IPS DF 6.9 (cell line): ENCODE measurements around the gene HGF.

Experiments used
- DNase-seq: peaks from one replicate; pipeline ENCODE4 v3.0.0-alpha.2; 2013; ENCODE audit warnings: low read depth, low spot score
- H3K27ac ChIP-seq: one replicate; pipeline ENCODE4 v1.5.1; 2013; ENCODE audit warnings: low read length, control low read depth
- H3K27me3 ChIP-seq: 2 replicates; pipeline ENCODE4 v1.6.1; 2013; ENCODE audit warnings: mild to moderate bottlenecking, low read length; ENCODE audit not compliant: control insufficient read depth, insufficient read depth
- H3K36me3 ChIP-seq: 2 replicates; pipeline ENCODE4 v1.6.1; 2013; ENCODE audit warnings: low read length; ENCODE audit not compliant: control insufficient read depth, insufficient read depth
- H3K4me1 ChIP-seq: 2 replicates; pipeline ENCODE4 v1.6.1; 2013; ENCODE audit warnings: low read length; ENCODE audit not compliant: control insufficient read depth, insufficient read depth
- H3K4me3 ChIP-seq: 2 replicates; pipeline ENCODE4 v1.5.1; 2013; ENCODE audit warnings: mild to moderate bottlenecking, low read length
- H3K9me3 ChIP-seq: 2 replicates; pipeline ENCODE4 v1.6.1; 2013; ENCODE audit warnings: low read length, inconsistent platforms; ENCODE audit not compliant: control insufficient read depth, insufficient read depth
- WGBS: extraction: QIAGEN DNeasy Blood & Tissue Kit; methylation state at CpG from one replicate; pipeline ENCODE4 v1.1.7; 2013; ENCODE audit warnings: mixed read lengths, missing lambda C conversion rate; ENCODE audit not compliant: insufficient read length, insufficient coverage; 5-methylcytosine and 5-hydroxymethylcytosine counted together

Gene HGF

GRCh38 chr7:81665236-81665635 lies 104.6 kb downstream of the HGF start:
- no CpG with 5 or more reads among the region's 3 CpGs for WGBS
- no peak for DNase-seq

GRCh38 chr7:81664304-81664703 lies 105.5 kb downstream of the HGF start:
- Histone ChIP-seq H3K4me1 (no peaks in the 10 kb centered on the region; the same call in 1 of the 2 replicates), H3K27me3 (no peaks in the 10 kb centered on the region), H3K9me3 (no peaks in the 10 kb centered on the region), H3K27ac (no peak overlapping the region), H3K36me3 (no peaks in the 10 kb centered on the region), H3K4me3 (no peak overlapping the region)
- WGBS: no CpG with 5 or more reads among the region's 3 CpGs
- no peak for DNase-seq

More at GRCh38 chr7:81665236-81665635, 104.6 kb downstream of the HGF start:
- no peak overlapping the region for H3K4me3 ChIP-seq
- H3K27me3 ChIP-seq: no peaks in the 10 kb centered on the region
- no peaks in the 10 kb centered on the region; the same call in 1 of the 2 replicates for H3K4me1 ChIP-seq
- no peaks in the 10 kb centered on the region for H3K36me3 ChIP-seq
- H3K9me3 ChIP-seq: no peaks in the 10 kb centered on the region
- no peak overlapping the region for H3K27ac ChIP-seq

DNA sequence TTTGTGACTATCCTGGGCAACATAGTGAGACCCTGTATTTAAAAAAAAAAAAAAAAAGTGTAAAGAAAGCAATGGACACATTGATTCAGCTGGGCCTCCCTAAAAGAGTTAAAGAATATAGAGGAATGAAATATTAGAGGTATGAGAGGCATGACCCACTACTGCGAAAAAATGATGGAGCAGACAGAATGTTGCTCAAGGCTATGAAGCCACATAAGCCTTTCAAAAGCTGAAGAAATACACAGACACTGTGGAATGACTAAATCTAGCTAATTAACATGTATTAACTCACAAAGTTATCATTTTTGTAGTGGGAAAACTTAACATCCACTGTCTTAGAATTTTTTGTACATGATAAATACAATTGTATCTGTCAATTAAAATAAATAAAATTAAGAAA lies 107.3 kb downstream of the HGF start:
- Histone ChIP-seq H3K27me3 (no peaks in the 10 kb centered on the region), H3K36me3 (no peaks in the 10 kb centered on the region), H3K27ac (no peak overlapping the region), H3K4me3 (no peak overlapping the region), H3K4me1 (no peaks in the 10 kb centered on the region; the same call in 1 of the 2 replicates), H3K9me3 (no peaks in the 10 kb centered on the region)
- no peak for DNase-seq
- WGBS: no CpG with 5 or more reads among the region's 1 CpG

DNA sequence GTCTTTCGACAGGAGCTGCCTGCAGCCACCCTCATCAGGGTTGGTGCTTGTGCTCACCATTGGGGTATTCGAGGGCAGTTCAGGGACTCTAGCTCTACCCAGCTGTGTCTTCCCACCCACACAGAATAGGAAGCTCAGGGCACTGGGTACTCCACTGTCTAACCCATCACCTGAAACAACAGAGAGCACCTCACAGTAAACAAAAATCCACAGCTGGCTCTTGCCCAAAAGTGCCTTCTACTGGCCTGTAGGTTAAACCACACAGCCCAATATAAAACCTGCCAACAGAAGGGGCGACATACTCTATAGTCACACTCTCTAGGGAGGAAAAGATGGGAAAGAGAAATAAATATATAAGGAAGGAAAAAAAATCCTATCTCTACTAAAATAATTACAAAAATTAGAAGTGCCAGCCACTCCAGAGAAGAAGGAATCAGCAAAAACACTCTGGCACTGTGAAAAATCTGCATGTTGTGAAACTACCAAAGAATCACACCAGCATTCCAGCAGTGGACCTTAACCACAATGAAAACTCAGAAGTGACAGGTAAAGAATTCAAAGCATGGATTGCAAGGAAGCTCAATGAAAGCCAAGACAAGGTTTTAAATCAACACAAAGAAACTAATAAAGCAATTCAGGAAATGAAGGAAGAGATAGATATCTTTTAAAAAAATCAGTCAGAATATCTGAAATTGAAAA lies 110.0 kb downstream of the HGF start:
- H3K9me3 ChIP-seq: no peaks in the 10 kb centered on the region
- H3K4me3 ChIP-seq: no peak overlapping the region
- H3K27me3 ChIP-seq: no peaks in the 10 kb centered on the region
- H3K36me3 ChIP-seq: no peaks in the 10 kb centered on the region
- H3K27ac ChIP-seq: no peak overlapping the region
- H3K4me1 ChIP-seq: no peaks in the 10 kb centered on the region; the same call in 1 of the 2 replicates
- no CpG with 5 or more reads among the region's 3 CpGs for WGBS
- no peak for DNase-seq

DNA sequence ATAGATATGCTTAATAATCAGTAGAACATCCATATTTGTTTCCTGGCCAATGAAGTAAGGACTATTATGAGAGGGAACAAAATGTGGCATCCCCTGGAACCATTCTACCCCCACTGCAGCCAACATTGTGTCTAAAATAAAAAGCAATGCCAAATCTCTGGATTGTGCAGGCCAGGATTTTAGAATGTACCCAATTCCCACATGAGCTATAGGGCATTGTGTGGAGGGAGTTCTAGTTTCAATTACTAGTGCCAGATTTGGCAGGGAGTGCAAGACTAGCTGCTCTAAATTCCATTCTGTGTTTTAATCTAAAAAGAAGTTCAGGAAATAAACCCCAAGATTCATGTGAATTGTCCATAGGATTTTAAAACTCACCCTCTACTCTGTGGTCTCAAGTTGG lies 112.3 kb downstream of the HGF start:
- Histone ChIP-seq H3K9me3 (no peaks in the 10 kb centered on the region; the same call in 1 of the 2 replicates), H3K36me3 (no peaks in the 10 kb centered on the region), H3K27ac (no peak overlapping the region), H3K4me3 (no peak overlapping the region), H3K4me1 (no peaks in the 10 kb centered on the region), H3K27me3 (no peaks in the 10 kb centered on the region)
- DNase-seq: no peak

DNA sequence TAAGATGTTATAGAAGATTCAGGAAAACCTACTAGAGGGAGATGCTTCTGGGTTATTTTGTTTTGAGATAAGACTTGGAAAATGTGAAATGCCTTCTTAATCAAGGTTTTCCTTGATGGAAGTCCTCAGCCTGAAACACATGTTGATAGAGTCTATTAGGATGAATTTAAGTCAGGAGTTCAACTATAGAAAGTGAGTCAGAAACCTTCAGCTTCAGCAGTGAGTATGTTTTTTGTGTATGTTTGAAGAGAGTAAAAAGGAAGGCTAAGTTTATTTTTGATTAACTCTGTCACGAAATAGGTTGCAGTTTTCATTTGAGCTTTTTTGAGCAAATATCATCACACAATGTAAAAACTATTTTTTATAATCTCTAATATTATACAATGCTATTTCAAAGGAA lies 114.6 kb downstream of the HGF start:
- Histone ChIP-seq H3K36me3 (no peaks in the 10 kb centered on the region), H3K27me3 (no peaks in the 10 kb centered on the region), H3K4me3 (no peak overlapping the region), H3K27ac (no peak overlapping the region), H3K4me1 (no peaks in the 10 kb centered on the region), H3K9me3 (no peaks in the 10 kb centered on the region; the same call in 1 of the 2 replicates)
- no peak for DNase-seq
- WGBS: 100% methylated on average over 1 of the region's 1 CpG

DNA sequence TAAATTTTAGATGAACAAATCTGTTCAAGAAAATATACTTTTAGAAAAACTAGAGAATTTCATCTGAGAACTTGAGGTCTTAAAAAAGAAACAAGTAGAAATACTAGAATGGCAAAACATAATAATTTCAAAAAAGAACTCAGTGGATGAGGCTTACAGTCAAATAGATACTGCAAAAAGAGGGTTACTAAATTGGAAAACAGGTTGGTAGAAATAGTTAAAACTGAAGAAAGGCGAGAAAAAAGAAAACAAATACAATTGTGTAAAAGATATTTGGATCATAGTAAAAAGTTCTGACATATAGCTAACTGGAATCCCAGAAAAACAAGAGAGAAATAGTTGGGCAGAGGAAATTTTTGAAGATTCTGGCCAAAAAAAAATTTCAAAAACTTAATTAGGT lies 117.6 kb downstream of the HGF start:
- Histone ChIP-seq H3K36me3 (no peaks in the 10 kb centered on the region), H3K4me1 (no peaks in the 10 kb centered on the region), H3K9me3 (no peaks in the 10 kb centered on the region; the same call in 1 of the 2 replicates), H3K4me3 (no peak overlapping the region), H3K27ac (no peak overlapping the region), H3K27me3 (no peaks in the 10 kb centered on the region)
- no peak for DNase-seq
- WGBS: no CpG with 5 or more reads among the region's 1 CpG
